ENCODE data around the gene HLA-DRA.

HLA-DRA gene

DNA sequence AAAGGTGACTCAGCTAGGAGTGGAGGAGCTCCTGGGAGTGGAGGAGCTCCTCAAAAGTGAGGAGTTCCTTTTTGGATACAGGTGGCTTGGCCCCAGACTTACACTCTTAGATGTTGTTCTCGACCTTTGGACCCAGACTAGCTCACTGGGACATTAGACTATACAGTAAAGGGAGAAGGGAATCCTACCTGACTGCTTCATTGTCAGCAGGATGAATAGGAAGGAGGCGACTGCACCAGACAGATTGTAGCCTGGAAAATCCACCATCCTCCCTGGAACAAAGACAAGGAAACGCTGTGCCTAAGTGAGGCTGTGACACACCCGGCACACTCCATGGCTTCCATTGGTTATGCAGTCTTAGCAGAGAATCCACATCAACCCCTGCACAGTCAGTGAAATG, 32.8 kb upstream of the HLA-DRA start, which contains the start of gene BTNL2:
Gene BTNL2 (minus strand): TSS at position 325 of the 400 bp plus-strand sequence. CDS start 58 bp downstream, at position 267.
- H3K27ac ChIP-seq (ENCODE audit: low read depth, low read length), result no peak within 1 kb of the TSS
- H3K27me3 ChIP-seq (ENCODE audit: control insufficient read depth in 5 of 5, insufficient read depth in 4 of 5, low read length in 5 of 5), result peaks cover 6 to 26% (median 12%) of the 10 kb centered on the region in 5 donors
- H3K9me3 ChIP-seq (ENCODE audit: control insufficient read depth in 5 of 5, low read length in 5 of 5), result no peaks in the 10 kb centered on the region
- no peaks in the 10 kb centered on the region for H3K4me1 ChIP-seq (ENCODE audit: control insufficient read depth in 5 of 5, insufficient read depth in 5 of 5, low read length in 5 of 5)
- H3K4me3 ChIP-seq (ENCODE audit: low read depth in 1 of 5, low read length in 5 of 5), result no peak within 1 kb of the TSS
- no peak within 1 kb of the TSS for H3K9ac ChIP-seq (ENCODE audit: low read length in 5 of 5)
- H3K36me3 ChIP-seq (ENCODE audit: control insufficient read depth in 5 of 5, insufficient read depth in 5 of 5, low read length in 5 of 5), result no peaks in the 10 kb centered on the region

DNA sequence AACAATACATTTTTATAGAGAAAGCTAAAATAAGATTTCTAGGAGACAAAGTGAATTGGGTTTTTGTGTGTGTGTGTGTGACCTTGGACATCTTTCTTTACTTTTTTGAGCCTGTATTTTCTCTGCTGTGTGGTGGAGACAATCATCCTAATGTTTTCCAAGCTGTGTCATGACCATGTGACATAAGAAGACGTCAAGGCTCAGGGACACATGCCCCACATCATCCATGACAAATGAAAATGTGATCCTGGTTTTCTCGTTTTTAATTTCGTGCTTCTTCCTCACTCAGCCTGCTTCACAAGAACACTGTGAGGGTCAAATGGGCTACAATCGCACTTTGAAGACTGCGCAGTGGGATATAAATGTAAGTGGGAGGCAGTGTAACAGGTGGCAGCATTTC, 28.8 kb upstream of the HLA-DRA start:
- Histone ChIP-seq H3K4me3 (ENCODE audit: low read depth in 1 of 5, low read length in 5 of 5) (no peak overlapping the region), H3K4me1 (ENCODE audit: control insufficient read depth in 5 of 5, insufficient read depth in 5 of 5, low read length in 5 of 5) (peaks cover 0 to 6% (median 0%) of the 10 kb centered on the region in 5 donors), H3K27me3 (ENCODE audit: control insufficient read depth in 5 of 5, insufficient read depth in 4 of 5, low read length in 5 of 5) (peaks cover 4 to 14% (median 8%) of the 10 kb centered on the region in 5 donors), H3K9ac (ENCODE audit: low read length in 5 of 5) (no peak overlapping the region), H3K27ac (ENCODE audit: low read depth, low read length) (no peak overlapping the region), H3K9me3 (ENCODE audit: control insufficient read depth in 5 of 5, low read length in 5 of 5) (no peaks in the 10 kb centered on the region), H3K36me3 (ENCODE audit: control insufficient read depth in 5 of 5, insufficient read depth in 5 of 5, low read length in 5 of 5) (no peaks in the 10 kb centered on the region)

DNA sequence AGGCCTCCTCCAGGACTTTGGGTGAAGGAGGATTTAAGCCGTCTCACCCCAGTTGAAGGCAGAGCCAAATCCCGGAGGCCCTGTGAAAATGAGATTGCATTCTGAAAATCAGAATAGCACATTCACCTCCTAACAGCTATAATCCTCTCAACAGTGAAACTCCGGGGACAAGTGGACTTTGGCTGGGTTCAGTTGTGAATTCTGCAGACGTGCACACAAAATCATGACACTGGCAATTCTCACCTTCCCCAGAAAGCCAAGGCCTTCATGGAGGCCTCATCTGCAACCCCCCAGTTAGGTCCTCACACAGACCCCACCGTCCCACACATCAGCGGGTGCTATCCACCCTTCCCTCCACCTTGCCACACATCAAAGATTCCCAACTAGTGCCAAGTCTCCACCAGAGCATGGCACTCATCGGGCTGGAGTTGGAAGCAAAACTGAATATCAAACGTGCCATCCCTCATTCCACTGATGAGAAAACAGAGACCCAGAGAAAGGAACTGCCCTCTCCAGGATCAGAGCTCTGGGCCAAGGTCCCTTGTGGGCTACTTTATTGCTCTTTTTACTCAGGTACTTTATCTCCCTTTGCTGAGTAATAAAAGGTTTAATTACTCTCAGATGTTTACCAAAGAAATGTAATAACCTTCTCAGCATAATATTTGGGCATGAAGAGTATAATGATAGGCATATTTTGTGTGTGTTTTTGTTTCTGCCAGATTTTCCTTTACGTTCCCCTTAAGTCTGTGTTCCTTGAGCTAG, 27.9 kb upstream of the HLA-DRA start:
- Histone ChIP-seq H3K27ac (ENCODE audit: low read depth, low read length) (no peak overlapping the region), H3K9ac (ENCODE audit: low read length in 5 of 5) (no peak overlapping the region), H3K27me3 (ENCODE audit: control insufficient read depth in 5 of 5, insufficient read depth in 4 of 5, low read length in 5 of 5) (peaks cover 4 to 17% (median 9%) of the 10 kb centered on the region in 5 donors), H3K4me3 (ENCODE audit: low read depth in 1 of 5, low read length in 5 of 5) (no peak overlapping the region), H3K9me3 (ENCODE audit: control insufficient read depth in 5 of 5, low read length in 5 of 5) (no peaks in the 10 kb centered on the region), H3K36me3 (ENCODE audit: control insufficient read depth in 5 of 5, insufficient read depth in 5 of 5, low read length in 5 of 5) (no peaks in the 10 kb centered on the region), H3K4me1 (ENCODE audit: control insufficient read depth in 5 of 5, insufficient read depth in 5 of 5, low read length in 5 of 5) (peaks cover 0 to 6% (median 0%) of the 10 kb centered on the region in 5 donors)

DNA sequence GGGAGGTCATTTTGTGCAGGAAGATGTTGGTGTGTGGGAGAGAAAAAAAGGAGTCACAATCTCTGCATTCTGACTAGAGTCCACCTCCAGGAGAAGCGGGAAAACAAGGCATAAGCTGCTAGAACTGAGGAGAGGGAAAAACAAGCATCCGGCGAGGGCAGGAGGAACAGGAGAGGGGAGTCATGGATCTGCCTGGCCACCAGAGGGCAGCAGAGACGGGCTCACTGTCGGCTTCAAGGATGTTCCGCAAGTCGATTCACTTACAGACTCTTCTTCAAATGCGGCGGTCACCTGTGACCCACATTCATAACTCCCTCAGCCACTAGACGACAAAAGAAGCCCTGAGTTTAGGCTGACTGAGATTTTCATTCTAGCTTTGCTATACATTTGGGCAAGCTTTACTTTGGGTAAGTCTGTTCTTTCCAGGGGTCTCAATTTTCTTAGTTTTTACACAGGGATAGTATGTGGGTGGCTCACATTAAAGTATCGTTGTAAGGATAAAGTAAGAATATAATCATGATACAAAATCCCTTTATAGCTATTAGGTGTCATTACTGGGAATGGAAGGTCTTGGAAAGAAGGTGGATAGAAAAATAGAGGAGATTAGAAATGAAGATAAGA, 26.1 kb upstream of the HLA-DRA start:
- Histone ChIP-seq H3K9me3 (ENCODE audit: control insufficient read depth in 5 of 5, low read length in 5 of 5) (no peaks in the 10 kb centered on the region), H3K36me3 (ENCODE audit: control insufficient read depth in 5 of 5, insufficient read depth in 5 of 5, low read length in 5 of 5) (no peaks in the 10 kb centered on the region), H3K4me1 (ENCODE audit: control insufficient read depth in 5 of 5, insufficient read depth in 5 of 5, low read length in 5 of 5) (peaks cover 0 to 6% (median 0%) of the 10 kb centered on the region in 5 donors), H3K27me3 (ENCODE audit: control insufficient read depth in 5 of 5, insufficient read depth in 4 of 5, low read length in 5 of 5) (peaks cover 4 to 22% (median 7%) of the 10 kb centered on the region in 5 donors), H3K9ac (ENCODE audit: low read length in 5 of 5) (no peak overlapping the region), H3K4me3 (ENCODE audit: low read depth in 1 of 5, low read length in 5 of 5) (no peak overlapping the region), H3K27ac (ENCODE audit: low read depth, low read length) (no peak overlapping the region)

DNA sequence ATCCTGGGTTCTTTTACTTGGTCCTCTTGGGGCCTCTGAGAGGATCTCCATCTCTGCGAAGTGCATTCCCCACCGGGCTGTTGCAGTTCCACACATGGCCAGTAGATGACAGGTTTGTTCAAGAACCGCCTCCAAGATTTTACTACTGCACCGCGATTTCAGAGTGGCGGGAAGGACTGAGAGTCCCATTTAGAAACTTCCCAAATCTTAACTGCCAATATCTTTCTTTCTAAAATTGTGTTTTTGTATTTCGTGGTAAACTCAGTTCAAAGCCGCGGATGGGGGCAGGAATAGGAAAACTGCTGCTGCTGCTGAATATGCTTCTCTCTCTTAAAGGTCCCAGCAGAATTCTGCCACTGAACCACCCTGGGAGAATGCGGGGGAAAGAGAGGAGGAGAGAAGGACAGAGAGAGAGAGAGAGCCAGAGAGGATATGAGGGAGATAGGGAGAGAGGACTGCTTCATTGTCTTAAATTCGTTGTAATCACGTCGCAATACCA, 24.1 kb upstream of the HLA-DRA start:
- no peak overlapping the region for H3K27ac ChIP-seq (ENCODE audit: low read depth, low read length)
- H3K9ac ChIP-seq (ENCODE audit: low read length in 5 of 5), result no peak overlapping the region
- no peaks in the 10 kb centered on the region for H3K36me3 ChIP-seq (ENCODE audit: control insufficient read depth in 5 of 5, insufficient read depth in 5 of 5, low read length in 5 of 5)
- H3K27me3 ChIP-seq (ENCODE audit: control insufficient read depth in 5 of 5, insufficient read depth in 4 of 5, low read length in 5 of 5), result peaks cover 7 to 20% (median 12%) of the 10 kb centered on the region in 5 donors
- peak overlapping the region in 1 of 5 donors; percentile 6 for H3K4me3 ChIP-seq (ENCODE audit: low read depth in 1 of 5, low read length in 5 of 5)
- H3K9me3 ChIP-seq (ENCODE audit: control insufficient read depth in 5 of 5, low read length in 5 of 5), result no peaks in the 10 kb centered on the region
- H3K4me1 ChIP-seq (ENCODE audit: control insufficient read depth in 5 of 5, insufficient read depth in 5 of 5, low read length in 5 of 5), result peaks cover 0 to 6% (median 0%) of the 10 kb centered on the region in 5 donors

DNA sequence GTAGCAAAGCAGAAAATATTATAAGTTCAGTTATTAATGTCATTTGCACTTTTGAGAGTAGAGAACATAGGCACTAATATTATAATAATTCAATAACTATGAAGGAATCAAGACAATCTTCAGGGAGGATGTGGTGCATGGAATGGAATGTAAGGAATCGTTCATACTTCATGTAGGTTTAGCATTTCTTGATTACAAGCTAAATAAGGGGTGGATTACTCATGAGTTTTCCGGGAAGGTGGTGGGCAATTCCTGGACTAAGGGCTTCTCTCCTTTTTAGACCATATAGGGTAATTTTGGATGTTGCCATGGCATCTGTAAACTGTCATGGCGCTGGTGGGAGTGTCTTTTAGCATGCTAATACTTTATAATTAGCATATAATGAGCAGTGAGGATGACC, 23.7 kb upstream of the HLA-DRA start:
- H3K4me3 ChIP-seq (ENCODE audit: low read depth in 1 of 5, low read length in 5 of 5), result no peak overlapping the region
- peaks cover 0 to 6% (median 0%) of the 10 kb centered on the region in 5 donors for H3K4me1 ChIP-seq (ENCODE audit: control insufficient read depth in 5 of 5, insufficient read depth in 5 of 5, low read length in 5 of 5)
- H3K27me3 ChIP-seq (ENCODE audit: control insufficient read depth in 5 of 5, insufficient read depth in 4 of 5, low read length in 5 of 5), result peaks cover 7 to 20% (median 12%) of the 10 kb centered on the region in 5 donors
- no peak overlapping the region for H3K9ac ChIP-seq (ENCODE audit: low read length in 5 of 5)
- H3K9me3 ChIP-seq (ENCODE audit: control insufficient read depth in 5 of 5, low read length in 5 of 5), result no peaks in the 10 kb centered on the region
- no peaks in the 10 kb centered on the region for H3K36me3 ChIP-seq (ENCODE audit: control insufficient read depth in 5 of 5, insufficient read depth in 5 of 5, low read length in 5 of 5)
- no peak overlapping the region for H3K27ac ChIP-seq (ENCODE audit: low read depth, low read length)

DNA sequence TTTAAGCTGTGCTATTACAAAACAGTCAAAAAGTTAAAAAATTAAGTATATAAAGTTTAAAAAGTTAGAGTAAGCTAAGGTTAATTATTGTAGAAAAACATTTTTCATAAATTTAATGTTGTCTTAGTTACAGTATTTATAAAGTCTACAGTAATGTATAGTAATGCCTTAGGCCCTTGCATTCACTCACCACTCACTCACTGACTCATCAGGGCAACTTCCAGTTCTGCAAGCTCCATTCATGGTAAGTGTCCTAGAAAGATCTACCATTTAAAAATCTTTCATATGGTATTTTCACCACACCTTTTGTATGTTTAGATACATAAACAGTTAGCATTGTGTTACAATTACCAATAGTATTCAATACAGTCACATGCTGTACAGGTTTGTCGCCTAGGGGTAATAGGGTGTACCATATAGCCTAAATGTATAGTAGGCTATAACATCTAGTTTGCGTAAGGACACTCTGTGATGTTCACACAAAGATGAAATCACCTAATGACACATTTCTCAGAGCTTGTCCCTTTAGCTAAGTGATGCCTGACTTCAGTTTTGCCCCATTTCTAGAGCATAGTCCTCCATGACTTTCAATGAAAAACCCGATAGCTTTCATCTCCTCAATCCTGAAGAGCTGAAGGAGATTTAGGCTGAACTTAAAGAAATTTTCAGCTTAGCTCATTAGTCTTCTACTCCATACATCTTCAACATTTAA, 14.9 kb upstream of the HLA-DRA start:
- no peaks in the 10 kb centered on the region for H3K9me3 ChIP-seq (ENCODE audit: control insufficient read depth in 5 of 5, low read length in 5 of 5)
- no peak overlapping the region for H3K27ac ChIP-seq (ENCODE audit: low read depth, low read length)
- no peak overlapping the region for H3K9ac ChIP-seq (ENCODE audit: low read length in 5 of 5)
- H3K4me1 ChIP-seq (ENCODE audit: control insufficient read depth in 5 of 5, insufficient read depth in 5 of 5, low read length in 5 of 5), result no peaks in the 10 kb centered on the region
- no peaks in the 10 kb centered on the region for H3K36me3 ChIP-seq (ENCODE audit: control insufficient read depth in 5 of 5, insufficient read depth in 5 of 5, low read length in 5 of 5)
- no peak overlapping the region for H3K4me3 ChIP-seq (ENCODE audit: low read depth in 1 of 5, low read length in 5 of 5)
- peaks cover 0 to 9% (median 0%) of the 10 kb centered on the region in 5 donors for H3K27me3 ChIP-seq (ENCODE audit: control insufficient read depth in 5 of 5, insufficient read depth in 4 of 5, low read length in 5 of 5)

DNA sequence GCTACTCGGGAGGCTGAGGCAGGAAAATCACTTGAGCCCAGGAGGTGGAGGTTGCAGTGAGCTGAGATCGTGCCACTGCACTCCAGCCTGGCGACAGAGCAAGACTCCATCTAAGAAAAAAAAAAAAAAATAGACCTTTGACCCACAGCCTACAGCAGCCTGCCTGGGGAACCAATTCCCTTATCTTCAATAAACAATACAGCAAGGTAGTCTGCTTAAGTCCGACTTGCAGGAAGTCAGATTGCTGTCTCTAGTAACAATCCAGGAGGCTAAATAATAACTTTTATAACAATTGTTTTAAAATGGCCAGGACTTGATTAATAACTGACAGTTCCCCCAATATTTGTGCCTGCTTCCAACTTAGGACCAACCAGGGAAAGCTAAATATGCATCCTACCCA, 13.3 kb upstream of the HLA-DRA start:
- Histone ChIP-seq H3K9me3 (ENCODE audit: control insufficient read depth in 5 of 5, low read length in 5 of 5) (no peaks in the 10 kb centered on the region), H3K9ac (ENCODE audit: low read length in 5 of 5) (no peak overlapping the region), H3K27ac (ENCODE audit: low read depth, low read length) (no peak overlapping the region), H3K4me1 (ENCODE audit: control insufficient read depth in 5 of 5, insufficient read depth in 5 of 5, low read length in 5 of 5) (no peaks in the 10 kb centered on the region), H3K4me3 (ENCODE audit: low read depth in 1 of 5, low read length in 5 of 5) (no peak overlapping the region), H3K36me3 (ENCODE audit: control insufficient read depth in 5 of 5, insufficient read depth in 5 of 5, low read length in 5 of 5) (no peaks in the 10 kb centered on the region), H3K27me3 (ENCODE audit: control insufficient read depth in 5 of 5, insufficient read depth in 4 of 5, low read length in 5 of 5) (no peaks in the 10 kb centered on the region)

DNA sequence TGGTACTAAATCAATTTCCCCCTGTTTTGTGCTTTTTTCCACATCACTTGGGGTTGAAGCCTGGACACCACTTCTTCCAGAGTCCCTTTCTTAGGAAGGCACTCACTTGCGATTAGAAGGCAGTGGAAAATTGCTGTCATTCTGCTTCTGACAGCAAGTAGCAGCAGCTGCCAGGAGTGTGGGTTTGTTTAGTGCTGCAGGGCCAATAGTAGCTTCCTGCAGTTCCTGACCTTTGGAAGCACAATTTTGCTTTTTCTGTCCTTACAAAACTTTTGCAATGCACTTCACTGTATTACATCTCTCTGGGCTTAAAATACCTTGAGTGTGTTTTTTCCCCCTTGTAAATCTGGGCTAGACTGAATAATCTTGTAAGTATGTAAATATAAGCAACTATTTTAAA, 12.5 kb upstream of the HLA-DRA start:
- no peak overlapping the region for H3K9ac ChIP-seq (ENCODE audit: low read length in 5 of 5)
- no peaks in the 10 kb centered on the region for H3K9me3 ChIP-seq (ENCODE audit: control insufficient read depth in 5 of 5, low read length in 5 of 5)
- no peaks in the 10 kb centered on the region for H3K36me3 ChIP-seq (ENCODE audit: control insufficient read depth in 5 of 5, insufficient read depth in 5 of 5, low read length in 5 of 5)
- H3K27me3 ChIP-seq (ENCODE audit: control insufficient read depth in 5 of 5, insufficient read depth in 4 of 5, low read length in 5 of 5), result no peaks in the 10 kb centered on the region
- no peaks in the 10 kb centered on the region for H3K4me1 ChIP-seq (ENCODE audit: control insufficient read depth in 5 of 5, insufficient read depth in 5 of 5, low read length in 5 of 5)
- H3K27ac ChIP-seq (ENCODE audit: low read depth, low read length), result no peak overlapping the region
- no peak overlapping the region for H3K4me3 ChIP-seq (ENCODE audit: low read depth in 1 of 5, low read length in 5 of 5)
